ENCODE data around the gene NLRP10.

DNA sequence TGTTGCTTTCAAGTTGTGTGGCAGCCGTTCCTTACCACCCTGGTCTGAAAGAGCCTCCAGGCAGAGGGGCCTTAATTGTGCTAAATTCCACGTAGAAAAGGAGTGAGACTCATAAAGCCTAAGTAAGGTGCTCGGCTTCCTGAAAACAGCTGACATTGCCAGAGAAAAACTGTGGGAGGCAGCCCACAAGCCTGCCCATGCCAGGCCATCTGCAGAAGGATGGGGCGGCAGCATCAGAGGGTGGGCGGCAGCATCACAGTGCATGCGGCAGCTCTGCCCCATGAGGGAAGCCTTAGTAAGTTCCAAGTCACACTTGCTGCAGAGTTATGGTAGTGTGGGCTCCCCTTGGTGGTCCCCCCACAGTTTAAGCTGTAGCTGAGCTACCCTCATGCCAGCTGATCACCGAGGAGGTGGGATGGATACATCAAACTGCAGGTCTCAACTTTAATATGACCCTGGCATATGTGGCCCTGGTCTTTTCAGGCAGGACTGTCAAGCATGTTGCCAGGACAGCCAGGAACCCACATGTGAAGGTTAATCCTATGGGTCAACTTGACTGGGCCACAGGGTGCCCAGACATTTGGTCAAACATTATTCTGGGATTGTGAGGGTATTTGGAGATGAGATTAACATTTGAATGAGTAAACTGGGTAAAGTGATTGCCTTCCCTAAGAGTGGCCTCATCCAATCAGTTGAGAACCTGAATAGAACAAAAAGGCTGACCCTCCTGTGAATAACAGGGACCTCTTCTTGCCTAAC is 18.8 kb upstream of the NLRP10 start:
- TF ChIP-seq, protein P1, sequence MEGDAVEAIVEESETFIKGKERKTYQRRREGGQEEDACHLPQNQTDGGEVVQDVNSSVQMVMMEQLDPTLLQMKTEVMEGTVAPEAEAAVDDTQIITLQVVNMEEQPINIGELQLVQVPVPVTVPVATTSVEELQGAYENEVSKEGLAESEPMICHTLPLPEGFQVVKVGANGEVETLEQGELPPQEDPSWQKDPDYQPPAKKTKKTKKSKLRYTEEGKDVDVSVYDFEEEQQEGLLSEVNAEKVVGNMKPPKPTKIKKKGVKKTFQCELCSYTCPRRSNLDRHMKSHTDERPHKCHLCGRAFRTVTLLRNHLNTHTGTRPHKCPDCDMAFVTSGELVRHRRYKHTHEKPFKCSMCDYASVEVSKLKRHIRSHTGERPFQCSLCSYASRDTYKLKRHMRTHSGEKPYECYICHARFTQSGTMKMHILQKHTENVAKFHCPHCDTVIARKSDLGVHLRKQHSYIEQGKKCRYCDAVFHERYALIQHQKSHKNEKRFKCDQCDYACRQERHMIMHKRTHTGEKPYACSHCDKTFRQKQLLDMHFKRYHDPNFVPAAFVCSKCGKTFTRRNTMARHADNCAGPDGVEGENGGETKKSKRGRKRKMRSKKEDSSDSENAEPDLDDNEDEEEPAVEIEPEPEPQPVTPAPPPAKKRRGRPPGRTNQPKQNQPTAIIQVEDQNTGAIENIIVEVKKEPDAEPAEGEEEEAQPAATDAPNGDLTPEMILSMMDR (conservative IDR thresholded peaks at IDR 0.05 in 1 of 2, IDR thresholded peaks at IDR 0.05 in 1 of 2; ENCODE audit: extremely low read depth in 1 of 2, insufficient read depth in 1 of 2, low read depth in 1 of 2, low read length in 2 of 2): no peak
- TF ChIP-seq EZH2 (IDR thresholded peaks at IDR 0.05; ENCODE audit: borderline replicate concordance, low read length): no peak
